Panc1 (cell line): ENCODE measurements around the gene CCDC177.

Experiments used
- POLR2AphosphoS5 ChIP-seq: IDR thresholded peaks from 2 replicates; pipeline ENCODE4 v1.6.1; 2012; ENCODE audit warnings: mild to moderate bottlenecking, low read depth, low read length, moderate library complexity
- SIN3A ChIP-seq: IDR thresholded peaks from 2 replicates; pipeline ENCODE4 v1.6.1; 2012; ENCODE audit warnings: low read depth, mild to moderate bottlenecking, low read length, moderate library complexity, borderline replicate concordance; ENCODE audit not compliant: insufficient read depth
- TCF7L2 ChIP-seq: IDR thresholded peaks from 2 replicates; pipeline ENCODE4 v1.6.1; 2011; ENCODE audit warnings: mild to moderate bottlenecking, low read depth, low read length, inconsistent platforms
- TF ChIP-seq, protein P1 (sequence below): fragments of 450-650 bp; IDR thresholded peaks from 2 replicates; pipeline ENCODE4 v1.5.1; 2017; ENCODE audit warnings: mild to moderate bottlenecking
- TF ChIP-seq, protein P2 (sequence below), 2 experiments: IDR thresholded peaks; 2 replicates each; pipeline ENCODE4 v1.6.1; 2011 to 2012; ENCODE audit warnings: low read depth in 2 of 2, control low read depth in 1 of 2, low read length in 1 of 2, mild to moderate bottlenecking in 1 of 2, moderate library complexity in 1 of 2; ENCODE audit not compliant: insufficient read depth in 1 of 2

DNA sequence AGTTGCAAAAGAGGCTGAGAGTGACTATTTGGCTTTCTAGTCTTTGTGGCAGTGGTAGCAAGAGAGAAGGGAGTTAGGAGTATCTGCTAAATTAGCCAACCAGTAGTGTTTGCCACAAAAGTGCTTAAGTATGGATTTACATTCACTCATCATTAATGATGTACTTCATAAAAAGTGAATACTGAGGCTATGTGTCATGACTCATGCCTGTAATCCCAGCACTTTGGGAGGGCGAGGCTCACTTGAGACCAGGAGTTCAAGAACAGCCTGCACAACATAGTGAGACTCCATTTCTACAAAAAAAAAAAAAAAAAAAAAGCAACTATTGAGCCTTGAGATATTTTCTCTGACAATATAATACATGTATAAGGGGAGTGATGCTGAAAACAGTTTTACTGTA is 36.8 kb downstream of the CCDC177 start:
- TF ChIP-seq, protein P1, sequence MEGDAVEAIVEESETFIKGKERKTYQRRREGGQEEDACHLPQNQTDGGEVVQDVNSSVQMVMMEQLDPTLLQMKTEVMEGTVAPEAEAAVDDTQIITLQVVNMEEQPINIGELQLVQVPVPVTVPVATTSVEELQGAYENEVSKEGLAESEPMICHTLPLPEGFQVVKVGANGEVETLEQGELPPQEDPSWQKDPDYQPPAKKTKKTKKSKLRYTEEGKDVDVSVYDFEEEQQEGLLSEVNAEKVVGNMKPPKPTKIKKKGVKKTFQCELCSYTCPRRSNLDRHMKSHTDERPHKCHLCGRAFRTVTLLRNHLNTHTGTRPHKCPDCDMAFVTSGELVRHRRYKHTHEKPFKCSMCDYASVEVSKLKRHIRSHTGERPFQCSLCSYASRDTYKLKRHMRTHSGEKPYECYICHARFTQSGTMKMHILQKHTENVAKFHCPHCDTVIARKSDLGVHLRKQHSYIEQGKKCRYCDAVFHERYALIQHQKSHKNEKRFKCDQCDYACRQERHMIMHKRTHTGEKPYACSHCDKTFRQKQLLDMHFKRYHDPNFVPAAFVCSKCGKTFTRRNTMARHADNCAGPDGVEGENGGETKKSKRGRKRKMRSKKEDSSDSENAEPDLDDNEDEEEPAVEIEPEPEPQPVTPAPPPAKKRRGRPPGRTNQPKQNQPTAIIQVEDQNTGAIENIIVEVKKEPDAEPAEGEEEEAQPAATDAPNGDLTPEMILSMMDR, result no peak
- TF ChIP-seq, protein P2, sequence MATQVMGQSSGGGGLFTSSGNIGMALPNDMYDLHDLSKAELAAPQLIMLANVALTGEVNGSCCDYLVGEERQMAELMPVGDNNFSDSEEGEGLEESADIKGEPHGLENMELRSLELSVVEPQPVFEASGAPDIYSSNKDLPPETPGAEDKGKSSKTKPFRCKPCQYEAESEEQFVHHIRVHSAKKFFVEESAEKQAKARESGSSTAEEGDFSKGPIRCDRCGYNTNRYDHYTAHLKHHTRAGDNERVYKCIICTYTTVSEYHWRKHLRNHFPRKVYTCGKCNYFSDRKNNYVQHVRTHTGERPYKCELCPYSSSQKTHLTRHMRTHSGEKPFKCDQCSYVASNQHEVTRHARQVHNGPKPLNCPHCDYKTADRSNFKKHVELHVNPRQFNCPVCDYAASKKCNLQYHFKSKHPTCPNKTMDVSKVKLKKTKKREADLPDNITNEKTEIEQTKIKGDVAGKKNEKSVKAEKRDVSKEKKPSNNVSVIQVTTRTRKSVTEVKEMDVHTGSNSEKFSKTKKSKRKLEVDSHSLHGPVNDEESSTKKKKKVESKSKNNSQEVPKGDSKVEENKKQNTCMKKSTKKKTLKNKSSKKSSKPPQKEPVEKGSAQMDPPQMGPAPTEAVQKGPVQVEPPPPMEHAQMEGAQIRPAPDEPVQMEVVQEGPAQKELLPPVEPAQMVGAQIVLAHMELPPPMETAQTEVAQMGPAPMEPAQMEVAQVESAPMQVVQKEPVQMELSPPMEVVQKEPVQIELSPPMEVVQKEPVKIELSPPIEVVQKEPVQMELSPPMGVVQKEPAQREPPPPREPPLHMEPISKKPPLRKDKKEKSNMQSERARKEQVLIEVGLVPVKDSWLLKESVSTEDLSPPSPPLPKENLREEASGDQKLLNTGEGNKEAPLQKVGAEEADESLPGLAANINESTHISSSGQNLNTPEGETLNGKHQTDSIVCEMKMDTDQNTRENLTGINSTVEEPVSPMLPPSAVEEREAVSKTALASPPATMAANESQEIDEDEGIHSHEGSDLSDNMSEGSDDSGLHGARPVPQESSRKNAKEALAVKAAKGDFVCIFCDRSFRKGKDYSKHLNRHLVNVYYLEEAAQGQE (IDR thresholded peaks at IDR 0.05; ENCODE audit: insufficient read depth in 1 of 2, low read depth in 2 of 2, low read length in 1 of 2), result no peak
- TF ChIP-seq POLR2AphosphoS5 (no peak), SIN3A (no peak), TCF7L2 (no peak)
